HepG2 (cell line): ENCODE measurements around the gene IGF2BP1. TPM values are rescaled to one million over a fixed set of nuclear protein-coding genes. Genes with fewer than 3 reads are reported as not detected.

Experiments used
- ATAC-seq: fragments of 200-7000 bp; cut with Tn5 transposase; 3 replicates; pipeline ENCODE4 v1.9.1; 2020; ENCODE audit warnings: mild to moderate bottlenecking, moderate library complexity
- BruUV-seq: library from RNA; stranded (reverse); fragments of 400-500 nt; replicated peaks from 2 replicates; lab custom pipeline; 2021; lab: Mats Ljungman, UMichigan
- CTCF ChIA-PET: fragments of 300-600 bp; formaldehyde crosslinking; extraction: SDS; loops from one replicate; lab custom pipeline; 2021; ENCODE audit warnings: low total read pairs, inconsistent platforms, low intra/inter-chr PET ratio; lab: Yijun Ruan, JAX
- POLR2A ChIA-PET: fragments of 350-600 bp; sonication (Branson Sonifier 250); formaldehyde crosslinking; loops from one replicate; lab custom pipeline; 2020; ENCODE audit warnings: antibody characterized with exemption, inconsistent platforms; lab: Yijun Ruan, JAX
- DNase-seq: peaks from one replicate; pipeline ENCODE4 v3.0.0-alpha.2; 2015; ENCODE audit warnings: low spot score
- FAIRE-seq: peaks from 3 replicates; lab custom pipeline; 2011; peaks lifted over from hg19 to GRCh38; lab: Jason Lieb, UNC
- H2AFZ ChIP-seq: one replicate; pipeline ENCODE4 v1.6.1; 2011; ENCODE audit warnings: low read length, inconsistent platforms
- H3K27ac ChIP-seq: fragments of 300-600 bp; 3 replicates; pipeline ENCODE4 v1.8.0; 2011; ENCODE audit warnings: mixed run types, mild to moderate bottlenecking, mixed read lengths, low read length, inconsistent platforms; ENCODE audit not compliant: insufficient read depth; ENCODE audit errors: extremely low read length
- H3K27me3 ChIP-seq, 2 experiments: fragments of 200-600 bp in 1 of 2; 2 replicates in 1 of 2; 3 replicates in 1 of 2; pipeline versions ENCODE4 v1.6.0 to v1.8.0; 2011; ENCODE audit warnings: low read length in 2 of 2, mild to moderate bottlenecking in 2 of 2, moderate library complexity in 2 of 2, inconsistent platforms in 1 of 2; ENCODE audit not compliant: insufficient read depth in 2 of 2, control insufficient read depth in 1 of 2
- H3K36me3 ChIP-seq, 2 experiments: fragments of 200-600 bp in 1 of 2; replicated peaks in 1 of 2; 2 replicates in 1 of 2; 3 replicates in 1 of 2; pipeline versions ENCODE4 v1.5.1 to v1.8.0; 2011; ENCODE audit warnings: low read length in 2 of 2, inconsistent platforms in 1 of 2; ENCODE audit not compliant: insufficient read depth in 2 of 2, control insufficient read depth in 1 of 2
- H3K4me1 ChIP-seq: 2 replicates; pipeline ENCODE4 v1.5.1; 2012; ENCODE audit warnings: low read length, inconsistent platforms; ENCODE audit not compliant: insufficient read depth
- H3K4me2 ChIP-seq: 2 replicates; pipeline ENCODE4 v1.6.0; 2011; ENCODE audit warnings: low read depth, low read length, inconsistent platforms
- H3K4me3 ChIP-seq, 3 experiments: fragments of 200-600 bp in 1 of 3; sonication (generic), shearing (Covaris generic) in 1 of 3; replicated peaks in 1 of 3; 2 replicates each; pipeline ENCODE4 v1.5.1; 2011 to 2016; ENCODE audit warnings: low read length in 3 of 3, inconsistent platforms in 2 of 3, low read depth in 2 of 3, mild to moderate bottlenecking in 2 of 3, control low read depth in 1 of 3, mixed read lengths in 1 of 3; ENCODE audit not compliant: insufficient read depth in 1 of 3
- H3K79me2 ChIP-seq: one replicate; pipeline ENCODE4 v1.6.1; 2011; ENCODE audit warnings: low read length, inconsistent platforms; ENCODE audit not compliant: insufficient read depth
- H3K9ac ChIP-seq: 2 replicates; pipeline ENCODE4 v1.6.0; 2011; ENCODE audit warnings: mild to moderate bottlenecking, low read depth, low read length, inconsistent platforms; ENCODE audit not compliant: insufficient read depth
- H3K9me3 ChIP-seq: 2 replicates; pipeline ENCODE4 v1.5.1; 2012; ENCODE audit warnings: mild to moderate bottlenecking, low read length
- H4K20me1 ChIP-seq: 2 replicates; pipeline ENCODE4 v1.6.0; 2011; ENCODE audit warnings: inconsistent platforms, mild to moderate bottlenecking, low read length, moderate library complexity; ENCODE audit not compliant: insufficient read depth
- SATB2 ChIP-seq: sonication (generic); formaldehyde crosslinking; IDR thresholded peaks from 2 replicates; pipeline ENCODE4 v1.5.0; 2020; ENCODE audit warnings: missing genetic modification reagents
- ZIK1 ChIP-seq: sonication (generic); formaldehyde crosslinking; IDR thresholded peaks from 2 replicates; pipeline ENCODE4 v1.5.0; 2020; ENCODE audit warnings: mild to moderate bottlenecking, low read depth, missing genetic modification reagents, borderline replicate concordance
- ZNF563 ChIP-seq: sonication (generic); formaldehyde crosslinking; IDR thresholded peaks from 2 replicates; pipeline ENCODE4 v1.8.0; 2022; ENCODE audit warnings: mild to moderate bottlenecking, moderate library complexity, missing genetic modification reagents
- ZNF766 ChIP-seq: sonication (generic); formaldehyde crosslinking; IDR thresholded peaks from 2 replicates; pipeline ENCODE4 v1.5.0; 2020; ENCODE audit warnings: missing genetic modification reagents, borderline replicate concordance
- ZNF879 ChIP-seq: sonication (generic); formaldehyde crosslinking; IDR thresholded peaks from 2 replicates; pipeline ENCODE4 v1.8.1; 2023; ENCODE audit warnings: missing genetic modification reagents
- WGBS: methylation state at CpG from one replicate; pipeline ENCODE4 v1.1.6; 2017; ENCODE audit warnings: low lambda C conversion rate; 5-methylcytosine and 5-hydroxymethylcytosine counted together
- in situ Hi-C: cut with HindIII; loops from 2 replicates; pipeline ENCODE4 v1.10.0; 2017; ENCODE audit warnings: low pct_unique_long_range_greater_than_20kb; ENCODE audit not compliant: extremely low pct_ligation_motif_present
- intact Hi-C: fragments of 100-400 bp; cut with micrococcal nuclease; formaldehyde crosslinking; loops from one replicate; pipeline ENCODE4 v1.10.0; 2022; ENCODE audit not compliant: unreplicated experiment
- polyA plus RNA-seq, 8 experiments: library from polyadenylated mRNA; depleted of rRNA in 3 of 8; stranded (reverse) in 7 of 8; unstranded in 1 of 8; fragments of >200 nt; fragmentation: Illumina TruSeq in 4 of 8; extraction: Trizol in 4 of 8; gene quantifications; 2 replicates each; pipeline versions ENCODE4 v1.2.1 to v1.2.3, GENCODE V29; 2011 to 2016; ENCODE audit warnings: low read depth in 4 of 8, missing spikeins in 1 of 8, mixed read lengths in 1 of 8; ENCODE audit not compliant: insufficient read depth in 1 of 8
- total RNA-seq, 5 experiments: library from RNA; depleted of rRNA; stranded (reverse); fragments of >200 nt; fragmentation: Illumina TruSeq; extraction: Trizol; gene quantifications; 2 replicates each; pipeline ENCODE4 v1.2.3, GENCODE V29; 2016; ENCODE audit warnings: low read depth in 1 of 5
- TF ChIP-seq, protein P1 (sequence below): sonication (generic); formaldehyde crosslinking; IDR thresholded peaks from 2 replicates; pipeline ENCODE4 v1.4.0; 2020; ENCODE audit warnings: missing genetic modification reagents

The IGF2BP1 gene
- total and polyA plus RNA-seq, 2 of the 13 experiments (the other 11 are each of a cell fraction or from before 2014, with no cell fraction given), result 29.7 to 75.1 TPM

DNA sequence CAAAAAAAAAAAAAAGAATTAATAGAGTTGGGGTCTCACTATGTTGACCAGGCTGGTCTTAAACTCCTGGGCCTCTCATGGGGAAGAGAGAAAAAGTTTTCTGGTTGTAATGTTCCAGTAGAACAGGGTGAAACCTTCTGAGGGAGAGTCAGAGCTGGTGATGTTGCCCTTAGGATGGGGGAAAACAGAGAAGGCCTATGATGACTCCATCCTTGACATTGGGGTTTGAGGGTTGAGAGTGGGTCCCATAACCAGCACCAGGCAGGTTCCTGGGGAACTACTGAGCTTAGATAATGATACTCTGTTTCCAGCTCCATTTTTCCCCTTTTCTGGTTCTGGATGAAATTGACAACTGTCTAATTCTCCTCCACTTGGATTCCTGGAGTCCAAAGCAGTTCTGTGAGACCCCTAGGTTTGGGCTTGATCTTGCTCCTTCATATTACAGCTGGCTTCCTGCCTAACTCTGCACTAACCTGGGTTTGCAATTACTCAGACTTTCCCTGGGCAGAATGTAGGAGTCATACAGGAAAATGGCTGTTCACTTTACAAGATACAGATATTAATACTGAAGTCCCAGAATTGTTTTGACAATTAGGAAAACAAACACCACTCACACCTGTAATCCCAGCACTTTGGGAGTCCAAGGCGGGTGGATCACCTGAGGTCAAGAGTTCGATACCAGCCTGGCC lies 72.5 kb downstream of the IGF2BP1 start:
- Histone ChIP-seq H3K27ac (peak overlapping the region; percentile 99), H3K9ac (peak overlapping the region; percentile 9; the same call in 1 of the 2 replicates), H3K9me3 (no peaks in the 10 kb centered on the region), H3K36me3 (no peaks in the 10 kb centered on the region), H3K4me1 (peaks cover 59% of the 10 kb centered on the region), H3K4me2 (peak overlapping the region; percentile 94; the same call in 1 of the 2 replicates), H3K79me2 (no peaks in the 10 kb centered on the region), H3K4me3 (no peak overlapping the region), H2AFZ (peak overlapping the region; percentile 67), H4K20me1 (no peaks in the 10 kb centered on the region), H3K27me3 (no peaks in the 10 kb centered on the region)
- ATAC-seq (no peak), DNase-seq (no peak), FAIRE-seq (no peak)
- WGBS, result 95% methylated on average over 2 of the region's 2 CpGs
- POLR2A ChIA-PET, result interaction anchor here (1.0 to 3.3 kb wide), 12 partner anchors 9 to 177 kb away, joined by 3 to 23 read pairs (median 4); partner anchors contain the start of gene ATP5MC1
- BruUV-seq, result no TSS peak
- intact Hi-C loops, result loop anchor here (1.0 to 5.0 kb wide), 4 partner anchors 37 to 123 kb away; partner anchors contain the start of gene B4GALNT2
- CTCF ChIA-PET, result no interaction called here
- in situ Hi-C loops, result no loop called here
- TF ChIP-seq ZNF879 (CRISPR knock-in tag), result no peak
- TF ChIP-seq ZNF766, result no peak
- no peak for TF ChIP-seq ZIK1 (CRISPR knock-in tag)
- TF ChIP-seq SATB2 (CRISPR knock-in tag), result no peak
- TF ChIP-seq, protein P1, sequence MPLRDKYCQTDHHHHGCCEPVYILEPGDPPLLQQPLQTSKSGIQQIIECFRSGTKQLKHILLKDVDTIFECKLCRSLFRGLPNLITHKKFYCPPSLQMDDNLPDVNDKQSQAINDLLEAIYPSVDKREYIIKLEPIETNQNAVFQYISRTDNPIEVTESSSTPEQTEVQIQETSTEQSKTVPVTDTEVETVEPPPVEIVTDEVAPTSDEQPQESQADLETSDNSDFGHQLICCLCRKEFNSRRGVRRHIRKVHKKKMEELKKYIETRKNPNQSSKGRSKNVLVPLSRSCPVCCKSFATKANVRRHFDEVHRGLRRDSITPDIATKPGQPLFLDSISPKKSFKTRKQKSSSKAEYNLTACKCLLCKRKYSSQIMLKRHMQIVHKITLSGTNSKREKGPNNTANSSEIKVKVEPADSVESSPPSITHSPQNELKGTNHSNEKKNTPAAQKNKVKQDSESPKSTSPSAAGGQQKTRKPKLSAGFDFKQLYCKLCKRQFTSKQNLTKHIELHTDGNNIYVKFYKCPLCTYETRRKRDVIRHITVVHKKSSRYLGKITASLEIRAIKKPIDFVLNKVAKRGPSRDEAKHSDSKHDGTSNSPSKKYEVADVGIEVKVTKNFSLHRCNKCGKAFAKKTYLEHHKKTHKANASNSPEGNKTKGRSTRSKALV (CRISPR knock-in tag), result peak; percentile 40; the same call in 1 of the 2 replicates
- no peak for TF ChIP-seq ZNF563 (CRISPR knock-in tag)
